ENCODE results near the gene ALPI. TPM values are rescaled to one million over a fixed set of nuclear protein-coding genes. Genes with fewer than 3 reads are reported as not detected.

ALPI gene
- total and polyA plus RNA-seq, 12 donors, result not detected

- Histone ChIP-seq H3K36me3 (no peaks in the 10 kb centered on the region), H3K4me1 (no peaks in the 10 kb centered on the region), H3K4me3 (no peak overlapping the region), H3K27me3 (peaks cover 0 to 19% (median 8%) of the 10 kb centered on the region in 7 donors), H3K27ac (no peak overlapping the region), H3K9me3 (no peaks in the 10 kb centered on the region)
- TF ChIP-seq CTCF (IDR thresholded peaks at IDR 0.05), result no peak
- intact Hi-C loops (cut with DNase I), result no loop called here
- 77% methylated on average over 10 of the region's 10 CpGs for WGBS, 2 donors
- no peak for DNase-seq
- no peak for ATAC-seq
Observed at GRCh38 chr2:232493701-232494474, 37.9 kb downstream of the ALPI start.

GRCh38 chr2:232494542-232494941, 38.6 kb downstream of the ALPI start:
- Histone ChIP-seq H3K9me3 (no peaks in the 10 kb centered on the region), H3K4me1 (no peaks in the 10 kb centered on the region), H3K4me3 (no peak overlapping the region), H3K27me3 (peaks cover 0 to 15% (median 4%) of the 10 kb centered on the region in 7 donors), H3K36me3 (no peaks in the 10 kb centered on the region), H3K27ac (no peak overlapping the region)
- WGBS, 2 donors, result 96% methylated on average over 5 of the region's 5 CpGs
- ATAC-seq, result no peak
- no peak for TF ChIP-seq CTCF (IDR thresholded peaks at IDR 0.05)
- intact Hi-C loops (cut with DNase I), result no loop called here
- no peak for DNase-seq

- no peaks in the 10 kb centered on the region for H3K4me1 ChIP-seq
- H3K36me3 ChIP-seq, result no peaks in the 10 kb centered on the region
- H3K27ac ChIP-seq, result no peak overlapping the region
- no peaks in the 10 kb centered on the region for H3K9me3 ChIP-seq
- intact Hi-C loops (cut with DNase I), result no loop called here
- DNase-seq, result no peak
- H3K27me3 ChIP-seq, result peaks cover 0 to 11% (median 0%) of the 10 kb centered on the region in 7 donors
- 92 to 93% methylated on average over 7 of the region's 7 CpGs for WGBS, 2 donors
- TF ChIP-seq CTCF (IDR thresholded peaks at IDR 0.05), result no peak
- no peak overlapping the region for H3K4me3 ChIP-seq
- ATAC-seq, result no peak
Observed at GRCh38 chr2:232495292-232495691, 39.3 kb downstream of the ALPI start.

- H3K4me3 ChIP-seq, result no peak overlapping the region
- H3K4me1 ChIP-seq, result peaks cover 0 to 4% (median 0%) of the 10 kb centered on the region in 9 donors
- no peaks in the 10 kb centered on the region for H3K36me3 ChIP-seq
- TF ChIP-seq CTCF (IDR thresholded peaks at IDR 0.05), result no peak
- ATAC-seq (no peak), DNase-seq (no peak)
- H3K27ac ChIP-seq, result no peak overlapping the region
- intact Hi-C loops (cut with DNase I), result no loop called here
- no peaks in the 10 kb centered on the region for H3K9me3 ChIP-seq
- 79 to 88% methylated on average over 19 to 20 of the region's 20 CpGs for WGBS, 2 donors
- peaks cover 0 to 10% (median 0%) of the 10 kb centered on the region in 7 donors for H3K27me3 ChIP-seq
Observed at GRCh38 chr2:232496501-232497270, 40.7 kb downstream of the ALPI start.

Data from heart right ventricle (tissue), 16 donors.